ENCODE measurements around the gene FLT3LG. TPM values are rescaled to one million over a fixed set of nuclear protein-coding genes. Genes with fewer than 3 reads are reported as not detected.
"Not testable (repeated sequence)": the region's sequence is repeated elsewhere in the genome, so short reads cannot be mapped to it uniquely, and the experiment has no call there.

The FLT3LG gene
- total RNA-seq, 1 donor from 2014 or later: 1.3 TPM

GRCh38 chr19:49440439-49441209 lies 33.4 kb upstream of the FLT3LG start:
- DNase-seq (ENCODE audit: low read depth in 2 of 2): no peak

- peak in 1 of 2 donors; percentile 18 for DNase-seq (ENCODE audit: low read depth in 2 of 2)
Measured at GRCh38 chr19:49441210-49441959, 32.6 kb upstream of the FLT3LG start, which contains the start of gene SLC17A7. Gene SLC17A7 (minus strand): TSS chr19:49441527. CDS start chr19:49441379, 148 bp downstream.

GRCh38 chr19:49441960-49442350 lies 32.1 kb upstream of the FLT3LG start:
- DNase-seq (ENCODE audit: low read depth in 2 of 2): no peak

- DNase-seq (ENCODE audit: low read depth in 2 of 2): no peak
Measured at GRCh38 chr19:49442354-49442753, 31.7 kb upstream of the FLT3LG start.

GRCh38 chr19:49442771-49443365 lies 31.1 kb upstream of the FLT3LG start:
- peak; percentile 76 to 89 for DNase-seq (ENCODE audit: low read depth in 2 of 2)

- peak; percentile 83 to 94 for DNase-seq (ENCODE audit: low read depth in 2 of 2)
Measured at GRCh38 chr19:49443366-49444099, 30.5 kb upstream of the FLT3LG start.

- not testable (repeated sequence) for DNase-seq (ENCODE audit: low read depth in 2 of 2)
Measured at GRCh38 chr19:49444100-49444700, 29.8 kb upstream of the FLT3LG start.

- no peak for DNase-seq (ENCODE audit: low read depth in 2 of 2)
Measured at GRCh38 chr19:49445997-49446396, 28.0 kb upstream of the FLT3LG start.

- peak in 1 of 2 donors; percentile 25 for DNase-seq (ENCODE audit: low read depth in 2 of 2)
Measured at GRCh38 chr19:49447485-49448431, 26.3 kb upstream of the FLT3LG start.

- no peak for DNase-seq (ENCODE audit: low read depth in 2 of 2)
Measured at GRCh38 chr19:49448432-49448786, 25.6 kb upstream of the FLT3LG start.

- no peak for DNase-seq (ENCODE audit: low read depth in 2 of 2)
Measured at GRCh38 chr19:49450405-49450804, 23.6 kb upstream of the FLT3LG start.

- DNase-seq (ENCODE audit: low read depth in 2 of 2): peak; percentile 99 to 100
Measured at GRCh38 chr19:49451430-49452181, 22.4 kb upstream of the FLT3LG start, which contains the start of gene PIH1D1. Gene PIH1D1 (minus strand): TSS chr19:49451814. CDS start chr19:49451574, 240 bp downstream.

GRCh38 chr19:49453013-49453756 lies 20.8 kb upstream of the FLT3LG start, which contains the start of gene ALDH16A1:
Gene ALDH16A1 (plus strand): TSS chr19:49453225. CDS start chr19:49453332, 107 bp downstream.
- peak; percentile 93 to 98 for DNase-seq (ENCODE audit: low read depth in 2 of 2)

- DNase-seq (ENCODE audit: low read depth in 2 of 2): no peak
Measured at GRCh38 chr19:49453757-49454240, 20.2 kb upstream of the FLT3LG start.

GRCh38 chr19:49455773-49456172 lies 18.2 kb upstream of the FLT3LG start:
- DNase-seq (ENCODE audit: low read depth in 2 of 2): no peak

- no peak for DNase-seq (ENCODE audit: low read depth in 2 of 2)
Measured at GRCh38 chr19:49456326-49456725, 17.7 kb upstream of the FLT3LG start.

GRCh38 chr19:49458567-49458903 lies 15.5 kb upstream of the FLT3LG start:
- no peak for DNase-seq (ENCODE audit: low read depth in 2 of 2)

GRCh38 chr19:49459388-49459787 lies 14.6 kb upstream of the FLT3LG start:
- no peak for DNase-seq (ENCODE audit: low read depth in 2 of 2)

All from dermis microvascular lymphatic vessel endothelial cell (primary cell).